ENCODE data around the gene PXYLP1.
A peak's percentile ranks its signal among the peaks of the same experiment; 100 is the strongest.

PXYLP1 gene

GRCh38 chr3:141216975-141217374 is 14.7 kb upstream of the PXYLP1 start:
- no peak overlapping the region for H3K4me3 ChIP-seq
- no peaks in the 10 kb centered on the region for H3K36me3 ChIP-seq (replicated peaks)
- H3K9me3 ChIP-seq, result no peaks in the 10 kb centered on the region
- H3K27me3 ChIP-seq (ENCODE audit: low read depth), result no peaks in the 10 kb centered on the region; the same call in 1 of the 2 replicates
- no peaks in the 10 kb centered on the region for H3K4me1 ChIP-seq
- in situ Hi-C loops (cut with MboI; ENCODE audit: low sequenced_read_pairs), result no loop called here
- DNase-seq (ENCODE audit: low spot score in 2 of 2), result no peak

DNA sequence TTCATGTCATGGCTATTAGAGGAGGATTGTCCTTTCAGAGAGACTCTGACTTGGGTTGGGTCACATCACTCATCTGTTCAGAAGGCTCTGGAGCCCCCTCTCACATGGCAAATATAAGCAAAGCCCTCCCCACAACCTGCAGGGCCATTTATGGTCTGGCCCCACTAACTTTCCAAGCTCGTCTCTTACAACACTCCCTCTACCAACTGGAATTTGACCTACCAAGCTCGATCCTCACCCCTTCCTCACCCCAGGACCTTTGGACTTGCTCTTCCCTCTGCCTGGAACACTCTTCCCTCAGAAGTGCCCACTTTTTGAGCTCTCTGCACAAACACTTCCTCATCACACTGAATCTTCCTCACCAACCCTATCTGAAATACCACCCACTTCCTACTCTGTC is 14.2 kb upstream of the PXYLP1 start:
- H3K36me3 ChIP-seq (replicated peaks), result no peaks in the 10 kb centered on the region
- H3K9me3 ChIP-seq, result no peaks in the 10 kb centered on the region
- no peak overlapping the region for H3K4me3 ChIP-seq
- H3K4me1 ChIP-seq, result no peaks in the 10 kb centered on the region
- in situ Hi-C loops (cut with MboI; ENCODE audit: low sequenced_read_pairs), result no loop called here
- no peak for DNase-seq (ENCODE audit: low spot score in 2 of 2)
- no peaks in the 10 kb centered on the region; the same call in 1 of the 2 replicates for H3K27me3 ChIP-seq (ENCODE audit: low read depth)

DNA sequence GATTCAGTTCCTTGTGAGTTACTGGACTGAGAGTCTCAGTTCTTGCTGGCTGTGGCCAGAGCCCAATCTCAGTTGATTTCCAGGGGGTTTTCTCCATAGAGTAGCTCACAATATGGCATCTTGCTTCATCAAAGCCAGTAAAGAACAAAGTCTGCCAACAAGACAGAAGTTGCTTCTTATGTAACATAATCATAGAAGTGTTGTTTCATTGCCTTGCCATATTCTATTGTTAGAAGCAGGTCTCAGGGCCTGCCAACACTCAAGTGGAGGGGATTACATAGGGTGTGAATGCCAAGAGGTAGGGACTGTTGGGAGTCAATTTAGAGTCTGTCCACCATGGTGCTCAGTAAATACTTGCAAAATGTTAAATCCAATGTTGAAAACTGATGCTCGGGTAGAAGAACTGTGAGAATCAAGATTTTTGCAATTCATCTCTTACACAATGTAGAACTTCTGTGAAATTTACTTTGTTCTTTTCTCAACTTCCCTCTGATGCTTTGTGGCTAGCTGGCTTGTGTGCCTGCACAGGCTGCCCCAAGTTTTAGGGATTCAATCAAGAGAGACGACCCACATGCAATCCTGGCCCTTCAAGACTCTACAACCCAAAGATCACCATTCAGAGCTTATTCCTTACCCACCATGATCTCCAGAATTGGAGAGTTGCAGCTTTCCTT is 13.3 kb upstream of the PXYLP1 start:
- no peak for DNase-seq (ENCODE audit: low spot score in 2 of 2)
- Histone ChIP-seq H3K4me3 (no peak overlapping the region), H3K9me3 (no peaks in the 10 kb centered on the region; the same call in 1 of the 2 replicates), H3K4me1 (no peaks in the 10 kb centered on the region), H3K36me3 (replicated peaks) (no peaks in the 10 kb centered on the region), H3K27me3 (ENCODE audit: low read depth) (no peaks in the 10 kb centered on the region; the same call in 1 of the 2 replicates)
- in situ Hi-C loops (cut with MboI; ENCODE audit: low sequenced_read_pairs), result no loop called here

GRCh38 chr3:141218926-141219325 is 12.7 kb upstream of the PXYLP1 start:
- Histone ChIP-seq H3K27me3 (ENCODE audit: low read depth) (no peaks in the 10 kb centered on the region; the same call in 1 of the 2 replicates), H3K9me3 (peaks cover 4% of the 10 kb centered on the region; the same call in 1 of the 2 replicates), H3K36me3 (replicated peaks) (no peaks in the 10 kb centered on the region), H3K4me3 (no peak overlapping the region), H3K4me1 (no peaks in the 10 kb centered on the region)
- in situ Hi-C loops (cut with MboI; ENCODE audit: low sequenced_read_pairs), result no loop called here
- no peak for DNase-seq (ENCODE audit: low spot score in 2 of 2)

DNA sequence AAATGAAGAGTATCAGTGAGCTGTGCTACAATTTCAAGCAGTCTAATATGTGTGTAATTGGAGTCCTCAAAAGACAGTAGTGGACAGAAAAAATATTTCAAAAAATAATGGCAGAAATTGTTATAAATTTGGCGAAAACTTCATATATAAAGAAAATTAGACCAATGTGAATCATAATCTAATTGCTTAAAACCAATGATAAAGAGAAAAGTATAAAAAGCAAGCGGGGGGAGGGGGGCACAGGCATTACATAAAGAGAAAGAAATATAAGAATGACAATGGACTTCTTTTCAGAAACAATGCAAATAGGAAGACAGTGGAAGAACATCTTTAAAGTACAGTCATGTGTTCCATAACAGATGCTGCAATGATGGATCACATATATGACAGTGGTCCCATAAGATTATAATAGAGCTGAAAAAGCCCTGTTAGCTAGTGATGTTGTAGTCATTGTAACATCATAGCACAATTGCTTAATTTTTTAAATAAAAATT is 7.9 kb upstream of the PXYLP1 start:
- H3K4me3 ChIP-seq, result no peak overlapping the region
- peaks cover 14% of the 10 kb centered on the region for H3K4me1 ChIP-seq
- no peaks in the 10 kb centered on the region for H3K36me3 ChIP-seq (replicated peaks)
- H3K9me3 ChIP-seq, result peaks cover 4% of the 10 kb centered on the region; the same call in 1 of the 2 replicates
- no peaks in the 10 kb centered on the region; the same call in 1 of the 2 replicates for H3K27me3 ChIP-seq (ENCODE audit: low read depth)
- no peak for DNase-seq (ENCODE audit: low spot score in 2 of 2)
- in situ Hi-C loops (cut with MboI; ENCODE audit: low sequenced_read_pairs), result no loop called here

DNA sequence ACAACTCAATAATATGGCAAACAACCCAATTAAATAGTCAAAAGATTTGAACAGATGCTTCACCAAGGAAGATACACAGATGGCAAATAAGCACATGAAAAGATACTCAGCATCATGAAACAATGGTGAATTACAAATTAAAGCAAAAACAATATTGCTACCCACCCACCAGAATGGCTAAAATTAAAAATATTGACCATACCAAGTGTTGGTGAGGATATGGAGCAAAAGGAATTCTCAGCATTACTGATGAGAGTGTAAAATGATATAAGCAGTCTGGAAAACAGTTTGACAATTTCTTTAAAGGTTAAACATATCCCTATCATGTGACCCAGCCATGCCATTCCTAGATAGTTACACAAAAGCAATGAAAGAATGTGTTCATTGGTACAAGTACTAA is 5.7 kb upstream of the PXYLP1 start:
- no peak for DNase-seq (ENCODE audit: low spot score in 2 of 2)
- Histone ChIP-seq H3K36me3 (replicated peaks) (no peaks in the 10 kb centered on the region), H3K9me3 (peaks cover 4% of the 10 kb centered on the region; the same call in 1 of the 2 replicates), H3K4me1 (peaks cover 24% of the 10 kb centered on the region), H3K4me3 (no peak overlapping the region), H3K27me3 (ENCODE audit: low read depth) (no peaks in the 10 kb centered on the region; the same call in 1 of the 2 replicates)
- in situ Hi-C loops (cut with MboI; ENCODE audit: low sequenced_read_pairs), result no loop called here

DNA sequence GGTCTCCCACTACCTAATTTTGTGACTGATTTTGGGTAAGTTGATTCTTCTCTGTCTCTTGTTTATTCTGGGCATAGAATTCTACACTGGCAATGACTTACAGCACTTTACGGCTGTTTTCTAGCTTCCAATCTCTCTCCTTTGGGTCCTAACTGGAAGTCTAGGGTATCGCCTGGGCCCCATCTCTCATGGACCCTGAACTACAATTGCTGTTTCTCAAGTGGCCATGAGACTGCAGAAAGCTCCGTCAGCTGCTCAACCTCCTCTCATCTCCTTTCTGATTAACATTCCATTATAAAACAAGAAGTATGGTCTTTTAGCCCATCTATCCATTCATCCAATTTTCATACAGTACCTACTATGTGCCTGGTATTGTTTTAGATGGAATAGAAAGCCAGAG is 4.4 kb upstream of the PXYLP1 start:
- peaks cover 29% of the 10 kb centered on the region for H3K4me1 ChIP-seq
- DNase-seq (ENCODE audit: low spot score in 2 of 2), result no peak
- in situ Hi-C loops (cut with MboI; ENCODE audit: low sequenced_read_pairs), result no loop called here

GRCh38 chr3:141227752-141228151 is 3.9 kb upstream of the PXYLP1 start:
- H3K36me3 ChIP-seq (replicated peaks), result no peaks in the 10 kb centered on the region
- no peaks in the 10 kb centered on the region for H3K27me3 ChIP-seq (ENCODE audit: low read depth)
- H3K4me1 ChIP-seq, result peaks cover 32% of the 10 kb centered on the region
- in situ Hi-C loops (cut with MboI; ENCODE audit: low sequenced_read_pairs), result no loop called here
- peaks cover 4% of the 10 kb centered on the region; the same call in 1 of the 2 replicates for H3K9me3 ChIP-seq
- H3K4me3 ChIP-seq, result no peak overlapping the region
- peak in 1 of 2 experiments; percentile 28 for DNase-seq (ENCODE audit: low spot score in 2 of 2)

More for the DNA sequence above, 4.4 kb upstream of the PXYLP1 start:
- Histone ChIP-seq H3K27me3 (ENCODE audit: low read depth) (no peaks in the 10 kb centered on the region), H3K36me3 (replicated peaks) (no peaks in the 10 kb centered on the region), H3K9me3 (peaks cover 4% of the 10 kb centered on the region; the same call in 1 of the 2 replicates), H3K4me3 (no peak overlapping the region)

DNA sequence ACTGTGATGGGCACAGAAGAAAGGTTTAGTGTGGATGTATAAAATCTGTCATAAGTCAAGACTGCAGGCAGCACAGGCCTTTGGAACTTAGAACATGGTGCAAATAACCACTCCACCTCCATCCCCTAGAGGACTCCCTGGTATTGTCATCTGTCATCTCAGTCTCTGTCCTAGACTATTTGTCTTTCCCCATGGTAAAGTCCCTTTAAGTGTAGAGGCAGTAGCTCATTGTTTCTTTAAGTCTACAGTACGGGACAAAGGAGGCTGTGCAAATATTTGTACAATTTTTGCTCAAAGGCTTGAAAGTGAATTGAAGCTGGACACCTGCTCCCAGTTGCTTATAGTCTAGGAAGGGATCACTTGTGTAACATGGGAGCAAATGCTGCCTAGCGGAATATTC is 3.2 kb upstream of the PXYLP1 start:
- H3K4me1 ChIP-seq, result peaks cover 33% of the 10 kb centered on the region
- H3K27me3 ChIP-seq (ENCODE audit: low read depth), result no peaks in the 10 kb centered on the region
- no peak overlapping the region for H3K4me3 ChIP-seq
- H3K36me3 ChIP-seq (replicated peaks), result no peaks in the 10 kb centered on the region
- in situ Hi-C loops (cut with MboI; ENCODE audit: low sequenced_read_pairs), result no loop called here
- H3K9me3 ChIP-seq, result peaks cover 4% of the 10 kb centered on the region; the same call in 1 of the 2 replicates
- DNase-seq (ENCODE audit: low spot score in 2 of 2), result peak; percentile 25 to 29

DNA sequence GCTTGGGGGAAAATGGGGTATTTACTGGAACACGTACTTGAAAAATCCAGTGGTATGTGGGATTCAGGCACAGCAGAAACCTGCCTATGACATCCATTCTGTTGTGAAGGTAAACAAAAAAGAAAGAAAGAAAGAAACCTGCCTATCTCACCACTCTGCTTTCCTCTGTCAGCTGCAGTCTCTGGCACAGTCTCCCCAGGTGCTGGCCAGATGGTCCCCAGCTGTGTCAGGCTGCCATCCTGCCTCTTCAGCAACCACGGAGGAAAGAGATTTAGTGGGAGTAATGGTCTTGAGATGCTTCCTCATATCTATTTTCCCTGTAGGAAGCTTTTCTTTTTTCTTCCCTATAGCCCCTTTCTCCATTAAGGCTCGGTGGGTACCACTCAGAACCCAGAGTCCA is 2.5 kb upstream of the PXYLP1 start:
- H3K27me3 ChIP-seq (ENCODE audit: low read depth), result no peaks in the 10 kb centered on the region
- no peaks in the 10 kb centered on the region for H3K36me3 ChIP-seq (replicated peaks)
- in situ Hi-C loops (cut with MboI; ENCODE audit: low sequenced_read_pairs), result no loop called here
- no peak for DNase-seq (ENCODE audit: low spot score in 2 of 2)
- no peak overlapping the region for H3K4me3 ChIP-seq
- peaks cover 33% of the 10 kb centered on the region for H3K4me1 ChIP-seq
- H3K9me3 ChIP-seq, result no peaks in the 10 kb centered on the region

DNA sequence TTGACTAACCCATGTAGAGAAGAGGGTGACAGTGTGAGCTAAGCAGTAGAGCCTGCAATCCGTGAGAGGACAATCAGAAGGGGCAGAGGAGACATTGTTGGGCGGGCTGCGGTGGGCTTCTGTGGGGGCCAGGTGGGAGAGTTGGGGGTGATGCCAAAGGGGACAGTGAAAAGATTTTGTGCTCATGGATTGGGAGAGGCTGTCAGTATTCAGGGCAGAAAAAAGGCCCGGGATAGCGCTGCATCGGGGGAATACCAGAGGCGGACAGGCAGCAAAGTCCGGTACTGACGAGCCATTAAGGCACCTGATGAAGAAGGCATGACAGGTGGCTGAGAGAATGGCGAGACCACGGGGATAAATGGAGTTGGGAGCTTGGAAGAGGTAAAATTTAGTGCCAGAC is 1.3 kb upstream of the PXYLP1 start:
- Histone ChIP-seq H3K27me3 (ENCODE audit: low read depth) (no peaks in the 10 kb centered on the region), H3K9me3 (no peaks in the 10 kb centered on the region), H3K4me1 (peaks cover 33% of the 10 kb centered on the region), H3K4me3 (no peak overlapping the region), H3K36me3 (replicated peaks) (no peaks in the 10 kb centered on the region; the same call in 1 of the 2 replicates)
- DNase-seq (ENCODE audit: low spot score in 2 of 2), result no peak
- in situ Hi-C loops (cut with MboI; ENCODE audit: low sequenced_read_pairs), result no loop called here

GRCh38 chr3:141231952-141232823 is 563 bp downstream of the PXYLP1 start:
- H3K4me1 ChIP-seq, result peaks cover 33% of the 10 kb centered on the region
- in situ Hi-C loops (cut with MboI; ENCODE audit: low sequenced_read_pairs), result no loop called here
- H3K36me3 ChIP-seq (replicated peaks), result peaks cover 7% of the 10 kb centered on the region
- H3K4me3 ChIP-seq, result peak overlapping the region; percentile 74
- DNase-seq (ENCODE audit: low spot score in 2 of 2), result peak in 1 of 2 experiments; percentile 48
- H3K27me3 ChIP-seq (ENCODE audit: low read depth), result no peaks in the 10 kb centered on the region
- no peaks in the 10 kb centered on the region for H3K9me3 ChIP-seq

GRCh38 chr3:141233457-141234161 is 2.0 kb downstream of the PXYLP1 start:
- H3K9me3 ChIP-seq, result no peaks in the 10 kb centered on the region
- in situ Hi-C loops (cut with MboI; ENCODE audit: low sequenced_read_pairs), result no loop called here
- no peak for DNase-seq (ENCODE audit: low spot score in 2 of 2)
- H3K36me3 ChIP-seq (replicated peaks), result peaks cover 8% of the 10 kb centered on the region
- H3K4me1 ChIP-seq, result peaks cover 20% of the 10 kb centered on the region
- H3K27me3 ChIP-seq (ENCODE audit: low read depth), result no peaks in the 10 kb centered on the region
- no peak overlapping the region for H3K4me3 ChIP-seq
